Measurements from ENCODE around the gene SLC25A53.
A peak's percentile ranks its signal among the peaks of the same experiment; 100 is the strongest.

Gene SLC25A53

GRCh38 chrX:104156630-104157529, at the start of gene SLC25A53:
TSS of gene SLC25A53 (minus strand) at chrX:104157009. CDS start at chrX:104105257, 51,752 bp downstream.
- peak within 1 kb of the TSS; percentile 59 for H2AFZ ChIP-seq (ENCODE audit: low read depth, low read length, severe bottlenecking)
- no peaks in the 10 kb centered on the region for H3K27me3 ChIP-seq (ENCODE audit: low read length)
- no peaks in the 10 kb centered on the region for H3K36me3 ChIP-seq (ENCODE audit: low read length)

GRCh38 chrX:104205548-104205947, 48.7 kb upstream of the SLC25A53 start:
- Histone ChIP-seq H3F3A (ENCODE audit: insufficient read depth) (no peaks in the 10 kb centered on the region), H3K27ac (ENCODE audit: low read depth, low read length) (no peak overlapping the region), H3K9me3 (ENCODE audit: insufficient read depth, low read length) (no peaks in the 10 kb centered on the region), H3K9me2 (replicated peaks; ENCODE audit: insufficient read depth, low read length) (no peaks in the 10 kb centered on the region), H3K4me3 (ENCODE audit: insufficient read depth, low read length, poor library complexity, severe bottlenecking) (no peak overlapping the region), H3K27me3 (ENCODE audit: low read length) (no peaks in the 10 kb centered on the region), H3K79me2 (ENCODE audit: insufficient read depth, low read length) (no peaks in the 10 kb centered on the region), H3K9ac (ENCODE audit: low read length) (no peak overlapping the region), H3K36me3 (ENCODE audit: low read length) (no peaks in the 10 kb centered on the region), H2AFZ (ENCODE audit: low read depth, low read length, severe bottlenecking) (no peak overlapping the region), H3K4me2 (ENCODE audit: low read depth, low read length, poor library complexity, severe bottlenecking) (no peak overlapping the region), H4K20me1 (ENCODE audit: low read depth, low read length) (no peaks in the 10 kb centered on the region)
- no peak for TF ChIP-seq EZH2phosphoT487 (conservative IDR thresholded peaks at IDR 0.05; ENCODE audit: low read length)
- no peak for TF ChIP-seq CTCF (IDR thresholded peaks at IDR 0.05; ENCODE audit: insufficient read depth, low read length, poor library complexity, severe bottlenecking)

More at GRCh38 chrX:104156630-104157529, at the start of gene SLC25A53:
- TF ChIP-seq EZH2phosphoT487 (conservative IDR thresholded peaks at IDR 0.05; ENCODE audit: low read length): no peak
- no peak for TF ChIP-seq CTCF (IDR thresholded peaks at IDR 0.05; ENCODE audit: insufficient read depth, low read length, poor library complexity, severe bottlenecking)
- Histone ChIP-seq H3K79me2 (ENCODE audit: insufficient read depth, low read length) (peaks cover 16% of the 10 kb centered on the region; the same call in 1 of the 2 replicates), H3K27ac (ENCODE audit: low read depth, low read length) (peak within 1 kb of the TSS; percentile 80), H4K20me1 (ENCODE audit: low read depth, low read length) (no peaks in the 10 kb centered on the region), H3K9me2 (replicated peaks; ENCODE audit: insufficient read depth, low read length) (no peaks in the 10 kb centered on the region), H3K4me2 (ENCODE audit: low read depth, low read length, poor library complexity, severe bottlenecking) (peak within 1 kb of the TSS; percentile 89), H3K9ac (ENCODE audit: low read length) (peak within 1 kb of the TSS; percentile 62), H3K4me3 (ENCODE audit: insufficient read depth, low read length, poor library complexity, severe bottlenecking) (peak within 1 kb of the TSS; percentile 69), H3F3A (ENCODE audit: insufficient read depth) (no peaks in the 10 kb centered on the region), H3K9me3 (ENCODE audit: insufficient read depth, low read length) (no peaks in the 10 kb centered on the region)

- no peak overlapping the region for H3K27ac ChIP-seq (ENCODE audit: low read depth, low read length)
- H3K9me2 ChIP-seq (replicated peaks; ENCODE audit: insufficient read depth, low read length): no peaks in the 10 kb centered on the region
- no peaks in the 10 kb centered on the region; the same call in 1 of the 2 replicates for H3F3A ChIP-seq (ENCODE audit: insufficient read depth)
- no peaks in the 10 kb centered on the region for H4K20me1 ChIP-seq (ENCODE audit: low read depth, low read length)
- H3K4me3 ChIP-seq (ENCODE audit: insufficient read depth, low read length, poor library complexity, severe bottlenecking): no peak overlapping the region
- H3K79me2 ChIP-seq (ENCODE audit: insufficient read depth, low read length): no peaks in the 10 kb centered on the region
- no peaks in the 10 kb centered on the region for H3K9me3 ChIP-seq (ENCODE audit: insufficient read depth, low read length)
- no peak overlapping the region for H3K9ac ChIP-seq (ENCODE audit: low read length)
- H3K4me2 ChIP-seq (ENCODE audit: low read depth, low read length, poor library complexity, severe bottlenecking): no peak overlapping the region
- no peaks in the 10 kb centered on the region for H3K27me3 ChIP-seq (ENCODE audit: low read length)
- no peaks in the 10 kb centered on the region for H3K36me3 ChIP-seq (ENCODE audit: low read length)
- TF ChIP-seq EZH2phosphoT487 (conservative IDR thresholded peaks at IDR 0.05; ENCODE audit: low read length): no peak
- TF ChIP-seq CTCF (IDR thresholded peaks at IDR 0.05; ENCODE audit: insufficient read depth, low read length, poor library complexity, severe bottlenecking): peak; percentile 42
- H2AFZ ChIP-seq (ENCODE audit: low read depth, low read length, severe bottlenecking): no peak overlapping the region
Observed at GRCh38 chrX:104195489-104196084, 38.8 kb upstream of the SLC25A53 start.
